Brain microvascular endothelial cell (primary cell): ENCODE measurements around the gene TCOF1.

Experiments used
- DNase-seq: peaks from one replicate; pipeline ENCODE4 v3.0.0-alpha.2; 2020
- H3K27ac ChIP-seq: fragments of 250-450 bp; sonication (Bioruptor Pico); 2 replicates; pipeline ENCODE4 v1.5.1; 2020; ENCODE audit warnings: mild to moderate bottlenecking, moderate library complexity
- H3K27me3 ChIP-seq: fragments of 250-450 bp; sonication (Bioruptor Pico); replicated peaks from 2 replicates; pipeline ENCODE4 v1.5.1; 2020; ENCODE audit warnings: mild to moderate bottlenecking
- H3K36me3 ChIP-seq: fragments of 250-450 bp; sonication (Bioruptor Pico); replicated peaks from 2 replicates; pipeline ENCODE4 v1.5.1; 2020; ENCODE audit warnings: mild to moderate bottlenecking
- H3K4me3 ChIP-seq: 2 replicates; pipeline ENCODE4 v1.5.1; 2011; ENCODE audit warnings: low read depth, mild to moderate bottlenecking, control low read depth, low read length, moderate library complexity
- in situ Hi-C: cut with HindIII; loops from 2 replicates; pipeline ENCODE4 v1.10.0; 2017; ENCODE audit warnings: low sequenced_read_pairs, low pct_ligation_motif_present
- TF ChIP-seq, protein P1 (sequence below): IDR thresholded peaks from 2 replicates; pipeline ENCODE4 v1.5.1; 2011; ENCODE audit warnings: low read depth, mild to moderate bottlenecking, moderate library complexity, low read length, control low read depth, inconsistent platforms; ENCODE audit errors: missing control alignments

Gene TCOF1

DNA sequence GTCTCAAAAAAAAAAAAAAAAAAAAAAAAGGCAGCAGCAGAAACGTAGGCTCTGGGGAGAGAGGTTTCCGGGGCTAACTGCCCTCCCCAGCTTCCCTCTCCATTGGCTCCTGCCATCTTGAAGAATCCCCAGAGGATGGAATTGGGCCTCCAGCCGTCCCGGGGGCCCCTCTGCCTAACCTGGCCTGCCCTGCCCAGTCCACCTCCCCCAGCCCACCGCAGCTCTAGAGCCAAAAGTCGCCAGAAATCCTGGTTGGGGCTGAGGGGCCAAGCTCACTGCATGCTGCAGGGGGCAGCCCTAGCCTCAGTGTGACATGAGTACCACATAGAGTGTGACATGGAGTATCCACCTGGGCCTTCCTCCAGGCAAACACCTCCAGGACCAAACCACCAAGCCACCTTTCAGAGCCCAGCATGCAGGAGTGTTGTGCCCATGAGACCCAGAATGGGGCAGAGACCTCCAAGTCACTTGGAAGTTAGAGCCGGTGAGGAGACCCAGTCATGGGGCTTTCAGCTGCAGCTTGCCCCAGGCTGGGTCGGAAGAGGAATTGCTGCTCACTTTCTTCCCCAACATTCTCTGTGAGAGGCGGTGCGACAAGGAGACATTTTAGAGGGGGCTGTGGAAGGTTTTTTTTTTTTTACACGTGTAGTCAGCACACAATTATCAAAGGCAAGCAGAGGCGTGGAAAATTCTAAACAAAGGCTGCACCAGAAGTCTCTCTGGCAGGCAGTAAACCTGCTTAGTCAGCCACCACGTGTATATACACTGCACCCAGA lies 37.6 kb downstream of the TCOF1 start:
- in situ Hi-C loops: no loop called here
- Histone ChIP-seq H3K4me3 (no peak overlapping the region), H3K27me3 (no peaks in the 10 kb centered on the region), H3K36me3 (peaks cover 48% of the 10 kb centered on the region), H3K27ac (no peak overlapping the region)
- no peak for DNase-seq
- TF ChIP-seq, protein P1, sequence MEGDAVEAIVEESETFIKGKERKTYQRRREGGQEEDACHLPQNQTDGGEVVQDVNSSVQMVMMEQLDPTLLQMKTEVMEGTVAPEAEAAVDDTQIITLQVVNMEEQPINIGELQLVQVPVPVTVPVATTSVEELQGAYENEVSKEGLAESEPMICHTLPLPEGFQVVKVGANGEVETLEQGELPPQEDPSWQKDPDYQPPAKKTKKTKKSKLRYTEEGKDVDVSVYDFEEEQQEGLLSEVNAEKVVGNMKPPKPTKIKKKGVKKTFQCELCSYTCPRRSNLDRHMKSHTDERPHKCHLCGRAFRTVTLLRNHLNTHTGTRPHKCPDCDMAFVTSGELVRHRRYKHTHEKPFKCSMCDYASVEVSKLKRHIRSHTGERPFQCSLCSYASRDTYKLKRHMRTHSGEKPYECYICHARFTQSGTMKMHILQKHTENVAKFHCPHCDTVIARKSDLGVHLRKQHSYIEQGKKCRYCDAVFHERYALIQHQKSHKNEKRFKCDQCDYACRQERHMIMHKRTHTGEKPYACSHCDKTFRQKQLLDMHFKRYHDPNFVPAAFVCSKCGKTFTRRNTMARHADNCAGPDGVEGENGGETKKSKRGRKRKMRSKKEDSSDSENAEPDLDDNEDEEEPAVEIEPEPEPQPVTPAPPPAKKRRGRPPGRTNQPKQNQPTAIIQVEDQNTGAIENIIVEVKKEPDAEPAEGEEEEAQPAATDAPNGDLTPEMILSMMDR: no peak

GRCh38 chr5:150395688-150395975 lies 38.1 kb downstream of the TCOF1 start:
- TF ChIP-seq, protein P1: no peak
- Histone ChIP-seq H3K27ac (no peak overlapping the region), H3K27me3 (no peaks in the 10 kb centered on the region), H3K36me3 (peaks cover 53% of the 10 kb centered on the region), H3K4me3 (no peak overlapping the region)
- in situ Hi-C loops: no loop called here
- DNase-seq: no peak

DNA sequence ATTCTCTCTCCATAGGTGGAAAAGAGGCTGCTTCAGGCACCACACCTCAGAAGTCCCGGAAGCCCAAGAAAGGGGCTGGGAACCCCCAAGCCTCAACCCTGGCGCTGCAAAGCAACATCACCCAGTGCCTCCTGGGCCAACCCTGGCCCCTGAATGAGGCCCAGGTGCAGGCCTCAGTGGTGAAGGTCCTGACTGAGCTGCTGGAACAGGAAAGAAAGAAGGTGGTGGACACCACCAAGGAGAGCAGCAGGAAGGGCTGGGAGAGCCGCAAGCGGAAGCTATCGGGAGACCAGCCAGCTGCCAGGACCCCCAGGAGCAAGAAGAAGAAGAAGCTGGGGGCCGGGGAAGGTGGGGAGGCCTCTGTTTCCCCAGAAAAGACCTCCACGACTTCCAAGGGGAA lies 38.8 kb downstream of the TCOF1 start:
- H3K27ac ChIP-seq: no peak overlapping the region
- no peak overlapping the region for H3K4me3 ChIP-seq
- H3K27me3 ChIP-seq: no peaks in the 10 kb centered on the region
- no peak for DNase-seq
- in situ Hi-C loops: no loop called here
- TF ChIP-seq, protein P1: no peak
- H3K36me3 ChIP-seq: peaks cover 47% of the 10 kb centered on the region

- Histone ChIP-seq H3K27ac (no peak overlapping the region), H3K36me3 (peaks cover 40% of the 10 kb centered on the region), H3K27me3 (no peaks in the 10 kb centered on the region), H3K4me3 (no peak overlapping the region)
- in situ Hi-C loops: no loop called here
- DNase-seq: peak; percentile 37
- TF ChIP-seq, protein P1: no peak
Observed at GRCh38 chr5:150397146-150397781, 39.8 kb downstream of the TCOF1 start.

DNA sequence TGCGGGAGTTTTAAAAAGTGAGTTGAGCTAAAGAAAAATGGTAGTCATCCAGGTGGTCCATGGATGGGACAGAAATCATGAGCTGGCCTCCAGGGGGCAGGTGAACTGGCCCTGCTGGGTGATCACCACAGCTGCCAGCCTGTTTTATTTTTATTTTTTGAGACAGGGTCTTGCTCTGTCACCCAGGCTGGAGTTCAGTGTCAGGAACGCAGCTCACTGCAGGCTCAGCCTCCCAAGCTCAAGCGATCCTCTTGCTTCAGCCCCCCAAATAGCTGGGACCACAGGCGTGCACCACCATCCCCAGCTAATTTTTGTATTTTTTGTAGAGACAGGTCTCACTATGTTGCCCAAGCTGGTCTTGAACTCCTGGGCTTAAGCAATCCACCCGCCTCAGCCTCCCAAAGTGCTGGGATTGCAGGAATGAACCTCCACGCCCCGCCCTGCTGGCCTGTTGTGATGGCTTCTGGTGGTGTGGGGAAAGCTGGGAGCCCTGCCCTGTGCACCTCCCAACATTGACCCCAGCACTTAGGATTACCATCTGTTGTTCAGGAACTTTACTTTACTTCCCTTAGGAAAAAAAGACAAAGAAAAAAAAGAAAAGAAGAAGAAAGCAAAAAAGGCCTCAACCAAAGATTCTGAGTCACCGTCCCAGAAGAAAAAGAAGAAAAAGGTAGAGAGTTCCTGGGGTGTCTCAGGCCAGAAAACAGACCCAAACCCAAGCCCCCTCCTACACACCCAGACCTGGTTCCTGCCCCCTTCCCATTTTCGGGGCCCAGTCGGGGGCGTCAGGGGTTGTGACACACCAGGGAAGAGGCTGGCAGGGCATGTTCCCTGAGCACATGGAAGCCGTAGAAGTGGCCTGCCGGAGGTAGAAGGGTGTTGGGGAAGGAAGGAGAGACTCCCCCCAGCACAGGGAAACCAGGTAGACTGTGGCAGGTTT lies 40.6 kb downstream of the TCOF1 start:
- in situ Hi-C loops: no loop called here
- H3K36me3 ChIP-seq: peaks cover 34% of the 10 kb centered on the region
- H3K27ac ChIP-seq: no peak overlapping the region
- H3K27me3 ChIP-seq: no peaks in the 10 kb centered on the region
- TF ChIP-seq, protein P1: peak; percentile 25
- no peak overlapping the region for H3K4me3 ChIP-seq
- DNase-seq: no peak
